H1 (cell line): ENCODE data around the gene LINGO4. TPM values are rescaled to one million over a fixed set of nuclear protein-coding genes. Genes with fewer than 3 reads are reported as not detected.

Experiments used
- HDAC2 ChIP-seq, 2 experiments: fragments of 300-600 bp in 1 of 2; sonication (generic) in 1 of 2; IDR thresholded peaks; 2 replicates each; pipeline ENCODE4 v1.6.1; 2011 to 2012; ENCODE audit warnings: low read depth in 2 of 2, low read length in 2 of 2, mild to moderate bottlenecking in 2 of 2, moderate library complexity in 2 of 2, borderline replicate concordance in 1 of 2, inconsistent platforms in 1 of 2
- SIN3A ChIP-seq, 2 experiments: IDR thresholded peaks in 1 of 2; conservative IDR thresholded peaks in 1 of 2; 2 replicates each; pipeline ENCODE4 v1.6.1; 2011 to 2012; ENCODE audit warnings: low read length in 2 of 2, improper control_type of control experiment in 1 of 2, low read depth in 1 of 2, mild to moderate bottlenecking in 1 of 2
- SRF ChIP-seq: IDR thresholded peaks from 2 replicates; pipeline ENCODE4 v1.6.1; 2011; ENCODE audit warnings: mild to moderate bottlenecking, low read depth, low read length, moderate library complexity
- polyA plus RNA-seq, 7 experiments: library from polyadenylated mRNA; depleted of rRNA in 3 of 7; stranded (reverse) in 5 of 7; unstranded in 2 of 7; fragments of >200 nt in 5 of 7; fragments of 200-250 nt in 2 of 7; gene quantifications; 1 replicate in 5 of 7; 2 replicates in 1 of 7; 4 replicates in 1 of 7; pipeline versions ENCODE4 v1.2.1 to v1.2.3, GENCODE V29; 2011 to 2013; ENCODE audit warnings: missing spikeins in 2 of 7, mixed read lengths in 2 of 7
- total RNA-seq: library from RNA; stranded (reverse); fragmentation: NEBNext Ultra II Directional; extraction: Animal tissue kit (Norgen Biotek cat#: 25700); gene quantifications from 2 replicates; pipeline ENCODE4 v1.2.1, GENCODE V29; 2021

LINGO4 gene
- total and polyA plus RNA-seq, 2 of the 8 experiments (the other 6 are each of a cell fraction or from before 2014, with no cell fraction given): 0.03 TPM; not detected in 1

- TF ChIP-seq SIN3A (conservative IDR thresholded peaks at IDR 0.05 in 1 of 2, IDR thresholded peaks at IDR 0.05 in 1 of 2; ENCODE audit: low read depth in 1 of 2, low read length in 2 of 2) (peak; percentile 49 to 60; a peak in 2 of 4 replicates), SRF (no peak), HDAC2 (IDR thresholded peaks at IDR 0.05; ENCODE audit: borderline replicate concordance in 1 of 2, low read depth in 2 of 2, low read length in 2 of 2) (peak in 1 of 2 experiments; percentile 84; a peak in 2 of 4 replicates)
Measured at GRCh38 chr1:151762941-151763921, 42.0 kb downstream of the LINGO4 start, which contains the start of gene MRPL9 (continued).
